Measurements from ENCODE around the gene NDUFB3. TPM values are rescaled to one million over a fixed set of nuclear protein-coding genes. Genes with fewer than 3 reads are reported as not detected.
A peak's percentile ranks its signal among the peaks of the same experiment; 100 is the strongest.

NDUFB3 gene
- total RNA-seq, 1 experiment from 2014 or later: 435 TPM

GRCh38 chr2:201128033-201128432 is 56.2 kb downstream of the NDUFB3 start:
- DNase-seq (ENCODE audit: low spot score): no peak

GRCh38 chr2:201128933-201129505 is 57.2 kb downstream of the NDUFB3 start:
- DNase-seq (ENCODE audit: low spot score): peak; percentile 84

- peak; percentile 95 for DNase-seq (ENCODE audit: low spot score)
Measured at GRCh38 chr2:201130524-201131186, 58.9 kb downstream of the NDUFB3 start.

- DNase-seq (ENCODE audit: low spot score): no peak
Measured at GRCh38 chr2:201132518-201132917, 60.7 kb downstream of the NDUFB3 start.

Other genes starting within 250 kb of the NDUFB3 start
- 47.7 and 51.7 TPM in 2 replicates for gene CLK1, start 207.3 kb upstream of the NDUFB3 start, total RNA-seq (2014; rRNA removed; shearing (Covaris generic))
- gene PPIL3, start 182.9 kb upstream of the NDUFB3 start, total RNA-seq (2014; rRNA removed; shearing (Covaris generic)): 89.1 and 173 TPM in 2 replicates
- 69.7 and 80.0 TPM in 2 replicates for gene NIF3L1, start 182.6 kb upstream of the NDUFB3 start, total RNA-seq (2014; rRNA removed; shearing (Covaris generic))
- 28.8 and 40.5 TPM in 2 replicates for gene ORC2, start 108.3 kb upstream of the NDUFB3 start, total RNA-seq (2014; rRNA removed; shearing (Covaris generic))
- 8.6 and 22.8 TPM in 2 replicates for gene HYCC2, start 330 bp upstream of the NDUFB3 start, total RNA-seq (2014; rRNA removed; shearing (Covaris generic))
- gene CFLAR, start 44.2 kb downstream of the NDUFB3 start, total RNA-seq (2014; rRNA removed; shearing (Covaris generic)): 57.2 and 57.8 TPM in 2 replicates
- 3.2 and 3.9 TPM in 2 replicates for gene CASP10, start 111.1 kb downstream of the NDUFB3 start, total RNA-seq (2014; rRNA removed; shearing (Covaris generic))
- 68.6 and 101 TPM in 2 replicates for gene CASP8, start 188.5 kb downstream of the NDUFB3 start, total RNA-seq (2014; rRNA removed; shearing (Covaris generic))

All from A172 (cell line).